ENCODE results near the gene SURF1.
"Not testable (repeated sequence)": the region's sequence is repeated elsewhere in the genome, so short reads cannot be mapped to it uniquely, and the experiment has no call there.

The SURF1 gene

DNA sequence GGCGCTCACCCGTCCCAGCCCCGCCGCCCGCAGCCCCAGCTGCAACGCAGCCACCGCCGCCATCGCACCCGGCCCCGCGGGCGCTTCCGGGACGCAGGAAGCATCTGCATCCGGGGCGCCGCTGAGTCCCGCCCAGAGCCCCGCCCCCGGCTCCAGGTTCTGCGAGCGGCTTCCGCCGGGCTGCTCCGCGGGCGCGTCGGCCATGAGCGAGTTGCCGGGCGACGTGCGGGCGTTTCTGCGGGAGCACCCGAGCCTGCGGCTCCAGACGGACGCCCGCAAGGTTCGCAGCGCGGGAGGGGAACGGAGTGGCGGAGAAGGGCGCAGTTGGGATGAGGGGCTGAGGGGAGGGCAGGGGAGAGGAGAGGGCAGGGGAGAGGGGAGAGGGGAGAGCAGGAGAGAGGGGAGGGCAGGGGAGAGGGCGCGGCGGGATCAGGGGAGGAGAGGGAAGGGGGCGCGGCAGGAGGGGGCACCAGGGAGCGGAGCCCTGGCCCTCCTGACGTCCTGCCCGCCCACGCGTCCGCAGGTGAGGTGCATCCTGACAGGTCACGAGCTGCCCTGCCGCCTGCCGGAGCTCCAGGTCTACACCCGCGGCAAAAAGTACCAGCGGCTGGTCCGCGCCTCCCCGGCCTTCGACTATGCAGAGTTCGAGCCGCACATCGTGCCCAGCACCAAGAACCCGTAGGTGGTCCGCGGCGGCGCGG lies at the start of gene SURF1, which contains the start of gene SURF2:
Gene SURF1 (minus strand): TSS at position 97 of the 701 bp plus-strand sequence. CDS start 34 bp downstream, at position 63.
Gene SURF2 (plus strand): TSS at position 160 of the 701 bp plus-strand sequence. CDS start 43 bp downstream, at position 203.
- H3K4me3 Mint-ChIP-seq: peak within 1 kb of the TSS; percentile 81
- peaks cover 80% of the 10 kb centered on the region for H3K36me3 Mint-ChIP-seq

GRCh38 chr9:133405508-133406438 lies 49.5 kb upstream of the SURF1 start:
- no peak for DNase-seq (ENCODE audit: low spot score in 2 of 2)
- no peak for ATAC-seq
- H3K36me3 Mint-ChIP-seq: peaks cover 77% of the 10 kb centered on the region
- H3K4me1 Mint-ChIP-seq: peaks cover 16% of the 10 kb centered on the region
- no peaks in the 10 kb centered on the region for H3K9me3 Mint-ChIP-seq
- H3K27ac Mint-ChIP-seq: peak overlapping the region; percentile 52
- no peak overlapping the region for H3K4me3 Mint-ChIP-seq

More for the DNA sequence above, at the start of gene SURF1, which contains the start of gene SURF2:
- Mint-ChIP-seq H3K27ac (peak within 1 kb of the TSS; percentile 89), H3K9me3 (no peaks in the 10 kb centered on the region), H3K4me1 (peaks cover 65% of the 10 kb centered on the region)
- DNase-seq (ENCODE audit: low spot score in 2 of 2): peak; percentile 78 to 89
- ATAC-seq: peak; percentile 88

DNA sequence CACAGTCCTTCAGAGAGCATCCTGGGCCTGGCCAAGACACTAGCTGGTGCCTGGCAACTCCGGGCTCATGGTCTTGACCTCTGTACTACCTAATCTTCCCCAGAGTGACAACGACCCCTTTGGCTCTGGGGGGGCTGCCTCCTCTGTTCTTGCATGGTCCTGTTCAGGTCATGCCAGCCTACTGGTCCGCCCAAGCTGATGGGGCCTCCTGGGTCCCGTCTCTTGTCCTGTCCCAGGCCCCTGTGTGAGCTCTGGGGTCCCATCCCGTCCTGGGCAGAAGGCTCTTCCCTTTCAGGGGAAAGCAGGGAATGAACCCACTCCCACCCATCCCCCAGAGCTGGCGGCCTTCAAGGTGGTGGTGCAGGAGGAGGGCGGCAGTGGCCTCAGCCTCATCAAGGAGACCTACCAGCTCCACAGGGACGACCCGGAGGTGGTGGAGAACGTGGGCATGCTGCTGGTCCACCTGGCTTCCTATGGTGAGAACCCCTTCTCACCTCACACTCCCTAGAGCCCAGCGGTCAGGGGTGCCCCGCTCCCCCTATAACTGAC lies 48.2 kb upstream of the SURF1 start:
- H3K27ac Mint-ChIP-seq: peak overlapping the region; percentile 45
- peaks cover 16% of the 10 kb centered on the region for H3K4me1 Mint-ChIP-seq
- no peaks in the 10 kb centered on the region for H3K9me3 Mint-ChIP-seq
- ATAC-seq: no peak
- peaks cover 64% of the 10 kb centered on the region for H3K36me3 Mint-ChIP-seq
- no peak for DNase-seq (ENCODE audit: low spot score in 2 of 2)
- H3K4me3 Mint-ChIP-seq: no peak overlapping the region

- H3K4me1 Mint-ChIP-seq: peaks cover 16% of the 10 kb centered on the region
- H3K9me3 Mint-ChIP-seq: no peaks in the 10 kb centered on the region
- peak in 1 of 2 donors; percentile 67 for DNase-seq (ENCODE audit: low spot score in 2 of 2)
- H3K4me3 Mint-ChIP-seq: no peak overlapping the region
- peaks cover 58% of the 10 kb centered on the region for H3K36me3 Mint-ChIP-seq
- no peak for ATAC-seq
- H3K27ac Mint-ChIP-seq: peak overlapping the region; percentile 45
These were observed 47.6 kb upstream of the SURF1 start for GRCh38 chr9:133403766-133404453.

DNA sequence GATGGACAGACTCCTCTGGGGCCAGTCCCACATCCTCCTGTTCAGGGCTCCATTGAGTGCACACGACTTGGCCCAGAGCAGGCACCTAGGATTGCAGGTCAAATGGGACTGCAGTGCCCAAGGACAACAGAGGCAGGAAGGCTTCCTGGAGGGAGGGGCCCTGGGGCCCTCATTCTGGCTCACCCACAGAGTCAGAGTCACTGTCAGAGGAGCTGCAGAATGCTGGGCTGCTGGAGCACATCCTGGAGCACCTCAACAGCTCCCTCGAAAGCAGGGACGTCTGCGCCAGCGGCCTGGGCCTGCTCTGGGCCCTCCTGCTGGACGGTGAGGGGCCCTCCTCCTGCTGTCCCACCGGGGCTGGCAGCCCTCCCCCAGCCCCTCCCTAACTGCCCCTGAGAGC lies 46.4 kb upstream of the SURF1 start:
- H3K27ac Mint-ChIP-seq: no peak overlapping the region
- no peak for ATAC-seq
- H3K4me1 Mint-ChIP-seq: peaks cover 13% of the 10 kb centered on the region
- H3K9me3 Mint-ChIP-seq: no peaks in the 10 kb centered on the region
- DNase-seq (ENCODE audit: low spot score in 2 of 2): no peak
- peaks cover 46% of the 10 kb centered on the region for H3K36me3 Mint-ChIP-seq
- H3K4me3 Mint-ChIP-seq: no peak overlapping the region

GRCh38 chr9:133401588-133401987 lies 45.3 kb upstream of the SURF1 start:
- Mint-ChIP-seq H3K4me3 (no peak overlapping the region), H3K36me3 (peaks cover 35% of the 10 kb centered on the region), H3K9me3 (no peaks in the 10 kb centered on the region), H3K4me1 (peaks cover 2% of the 10 kb centered on the region), H3K27ac (peak overlapping the region; percentile 20)
- ATAC-seq (no peak), DNase-seq (ENCODE audit: low spot score in 2 of 2) (no peak)

DNA sequence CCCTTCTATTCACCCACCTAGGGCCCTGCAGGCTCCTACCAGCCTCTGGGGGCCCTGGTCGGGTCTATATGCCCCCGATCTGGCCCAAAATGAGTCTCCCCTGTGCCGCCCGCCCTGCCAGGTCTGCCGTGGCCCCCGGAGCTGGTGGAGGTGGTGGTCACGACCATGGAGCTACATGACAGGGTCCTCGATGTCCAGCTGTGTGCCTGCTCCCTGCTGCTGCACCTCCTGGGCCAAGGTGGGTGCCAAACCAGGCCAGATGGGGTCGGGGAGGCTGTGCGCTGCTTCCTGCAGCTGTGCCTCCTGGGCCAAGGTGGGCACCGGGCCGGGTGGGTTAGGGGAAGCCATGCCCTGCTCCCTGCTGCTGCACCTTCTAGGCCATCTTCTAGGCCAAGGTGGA lies 44.0 kb upstream of the SURF1 start:
- ATAC-seq (no peak), DNase-seq (ENCODE audit: low spot score in 2 of 2) (no peak)
- Mint-ChIP-seq H3K9me3 (no peaks in the 10 kb centered on the region), H3K27ac (no peak overlapping the region), H3K4me3 (no peak overlapping the region), H3K36me3 (peaks cover 22% of the 10 kb centered on the region), H3K4me1 (no peaks in the 10 kb centered on the region)

DNA sequence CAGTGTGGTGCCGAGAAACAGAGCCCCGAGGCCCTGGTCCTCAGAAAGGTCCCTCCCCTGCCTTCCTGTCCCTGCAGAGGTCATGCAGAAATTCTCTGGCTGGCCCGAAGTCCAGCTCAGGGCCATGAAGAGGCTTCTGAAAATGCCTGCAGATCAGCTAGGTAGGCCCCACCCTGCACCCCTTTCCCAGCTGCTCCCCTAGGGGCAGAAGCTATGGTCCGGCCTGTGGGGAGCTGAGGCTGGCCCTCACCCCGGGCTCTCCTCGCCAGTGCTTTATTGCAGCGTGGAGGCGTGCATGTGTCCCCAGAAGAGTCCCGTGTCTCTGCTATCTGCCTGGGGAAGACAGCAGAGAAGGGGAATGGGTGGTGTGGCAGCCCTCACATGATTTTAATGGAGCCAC lies 41.6 kb upstream of the SURF1 start:
- H3K9me3 Mint-ChIP-seq: no peaks in the 10 kb centered on the region
- no peaks in the 10 kb centered on the region for H3K36me3 Mint-ChIP-seq
- peak overlapping the region; percentile 22 for H3K27ac Mint-ChIP-seq
- DNase-seq (ENCODE audit: low spot score in 2 of 2) (no peak), ATAC-seq (no peak)
- no peak overlapping the region for H3K4me3 Mint-ChIP-seq
- H3K4me1 Mint-ChIP-seq: peaks cover 5% of the 10 kb centered on the region

- ATAC-seq: no peak
- Mint-ChIP-seq H3K36me3 (no peaks in the 10 kb centered on the region), H3K4me3 (no peak overlapping the region), H3K4me1 (peaks cover 5% of the 10 kb centered on the region), H3K27ac (peak overlapping the region; percentile 22), H3K9me3 (no peaks in the 10 kb centered on the region)
- no peak for DNase-seq (ENCODE audit: low spot score in 2 of 2)
These were observed 41.1 kb upstream of the SURF1 start for GRCh38 chr9:133397370-133397769.

DNA sequence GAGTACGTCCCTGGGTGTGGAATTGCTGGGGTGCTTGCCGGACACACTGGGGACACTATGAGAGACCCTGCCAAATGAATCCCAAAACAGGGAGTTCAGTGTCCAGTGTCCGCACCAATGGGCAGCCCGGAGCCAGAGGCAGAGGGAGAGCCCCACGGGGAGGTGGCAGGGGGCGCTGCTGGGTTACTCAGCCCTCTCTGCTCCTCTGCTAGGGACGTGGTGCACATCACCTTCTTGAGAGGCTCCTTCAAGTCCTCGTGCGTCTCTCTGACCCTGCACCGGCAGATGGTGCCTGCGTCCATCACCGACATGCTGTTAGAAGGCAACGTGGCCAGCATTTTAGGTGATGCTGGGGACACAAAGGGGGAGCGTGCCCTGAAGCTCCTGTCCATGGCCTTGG lies 40.7 kb upstream of the SURF1 start:
- peaks cover 5% of the 10 kb centered on the region for H3K4me1 Mint-ChIP-seq
- H3K9me3 Mint-ChIP-seq: no peaks in the 10 kb centered on the region
- H3K4me3 Mint-ChIP-seq: no peak overlapping the region
- ATAC-seq: peak; percentile 46
- H3K36me3 Mint-ChIP-seq: no peaks in the 10 kb centered on the region
- H3K27ac Mint-ChIP-seq: peak overlapping the region; percentile 22
- DNase-seq (ENCODE audit: low spot score in 2 of 2): no peak

- Mint-ChIP-seq H3K9me3 (no peaks in the 10 kb centered on the region), H3K36me3 (no peaks in the 10 kb centered on the region), H3K4me3 (no peak overlapping the region), H3K4me1 (peaks cover 5% of the 10 kb centered on the region), H3K27ac (no peak overlapping the region)
- ATAC-seq (no peak), DNase-seq (ENCODE audit: low spot score in 2 of 2) (no peak)
These were observed 38.5 kb upstream of the SURF1 start for GRCh38 chr9:133394687-133395271.

GRCh38 chr9:133393399-133393798 lies 37.1 kb upstream of the SURF1 start:
- H3K4me3 Mint-ChIP-seq: no peak overlapping the region
- H3K4me1 Mint-ChIP-seq: peaks cover 5% of the 10 kb centered on the region
- H3K27ac Mint-ChIP-seq: no peak overlapping the region
- DNase-seq (ENCODE audit: low spot score in 2 of 2): no peak
- no peaks in the 10 kb centered on the region for H3K9me3 Mint-ChIP-seq
- ATAC-seq: no peak
- H3K36me3 Mint-ChIP-seq: no peaks in the 10 kb centered on the region

GRCh38 chr9:133392308-133392707 lies 36.0 kb upstream of the SURF1 start:
- not testable (repeated sequence) for H3K4me3 Mint-ChIP-seq; H3K9me3 Mint-ChIP-seq; H3K27ac Mint-ChIP-seq; H3K4me1 Mint-ChIP-seq; ATAC-seq; H3K36me3 Mint-ChIP-seq; DNase-seq (ENCODE audit: low spot score in 2 of 2)

DNA sequence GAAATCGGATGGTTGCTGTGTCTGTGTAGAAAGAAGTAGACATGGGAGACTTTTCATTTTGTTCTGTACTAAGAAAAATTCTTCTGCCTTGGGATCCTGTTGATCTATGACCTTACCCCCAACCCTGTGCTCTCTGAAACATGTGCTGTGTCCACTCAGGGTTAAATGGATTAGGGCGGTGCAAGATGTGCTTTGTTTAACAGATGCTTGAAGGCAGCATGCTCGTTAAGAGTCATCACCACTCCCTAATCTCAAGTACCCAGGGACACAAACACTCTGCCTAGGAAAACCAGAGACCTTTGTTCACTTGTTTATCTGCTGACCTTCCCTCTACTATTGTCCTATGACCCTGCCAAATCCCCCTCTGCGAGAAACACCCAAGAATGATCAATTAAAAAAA lies 35.2 kb upstream of the SURF1 start:
- not testable (repeated sequence) for ATAC-seq; H3K27ac Mint-ChIP-seq; H3K36me3 Mint-ChIP-seq; H3K4me1 Mint-ChIP-seq; H3K4me3 Mint-ChIP-seq; DNase-seq (ENCODE audit: low spot score in 2 of 2); H3K9me3 Mint-ChIP-seq

GRCh38 chr9:133390713-133391112 lies 34.4 kb upstream of the SURF1 start:
- H3K9me3 Mint-ChIP-seq: no peaks in the 10 kb centered on the region
- DNase-seq (ENCODE audit: low spot score in 2 of 2) (no peak), ATAC-seq (no peak)
- H3K4me1 Mint-ChIP-seq: peaks cover 5% of the 10 kb centered on the region
- no peak overlapping the region for H3K27ac Mint-ChIP-seq
- no peaks in the 10 kb centered on the region for H3K36me3 Mint-ChIP-seq
- no peak overlapping the region for H3K4me3 Mint-ChIP-seq
